GM18873 (cell line): ENCODE results near the gene KRABD2.
"Not testable (repeated sequence)": the region's sequence is repeated elsewhere in the genome, so short reads cannot be mapped to it uniquely, and the experiment has no call there.

Source experiments
- ATAC-seq: cut with Tn5 transposase; IDR thresholded peaks from one replicate; pipeline ENCODE4 v1.9.1; 2021; ENCODE audit warnings: mild to moderate bottlenecking, moderate library complexity, moderate number of reproducible peaks; ENCODE audit not compliant: unreplicated experiment, low FRiP score

The KRABD2 gene

DNA sequence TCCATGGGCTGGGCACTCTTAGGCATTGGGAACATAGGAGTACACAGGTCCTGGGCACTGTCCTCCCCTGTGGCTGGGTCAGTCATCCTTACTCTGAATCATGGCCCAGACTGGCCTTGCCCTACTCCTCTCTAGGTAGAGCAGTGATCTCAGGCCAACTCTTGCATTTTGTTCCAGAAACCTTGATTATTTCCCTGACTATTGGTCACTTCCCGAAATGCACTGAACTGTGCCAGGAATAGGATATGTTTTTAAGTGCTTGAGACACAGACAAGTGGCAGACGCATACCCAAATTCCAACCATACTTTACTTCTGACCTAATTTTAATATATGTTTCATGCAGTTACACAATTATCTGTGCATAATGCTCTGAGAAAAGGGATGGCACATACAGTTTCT lies 10.3 kb downstream of the KRABD2 start:
- no peak for ATAC-seq

DNA sequence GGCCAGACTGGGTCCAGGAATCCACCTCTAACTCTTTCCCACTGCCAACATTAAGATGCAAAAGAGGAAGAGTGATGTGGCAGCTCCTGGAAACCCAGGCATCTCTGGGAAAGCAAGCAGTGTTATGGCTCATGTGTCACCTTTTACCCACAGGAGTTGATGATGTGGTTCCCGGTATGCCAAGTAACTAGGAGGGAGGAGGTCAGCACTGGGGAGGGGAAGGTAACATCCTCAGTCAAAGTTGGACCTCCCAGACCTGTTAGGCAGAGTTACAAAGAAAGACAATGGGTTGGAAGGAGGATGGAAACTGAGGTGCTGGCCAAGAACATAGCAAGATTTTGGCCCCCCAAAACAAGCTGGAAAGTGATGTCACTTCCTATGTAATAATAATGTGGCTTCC lies 11.4 kb downstream of the KRABD2 start:
- ATAC-seq, result no peak

DNA sequence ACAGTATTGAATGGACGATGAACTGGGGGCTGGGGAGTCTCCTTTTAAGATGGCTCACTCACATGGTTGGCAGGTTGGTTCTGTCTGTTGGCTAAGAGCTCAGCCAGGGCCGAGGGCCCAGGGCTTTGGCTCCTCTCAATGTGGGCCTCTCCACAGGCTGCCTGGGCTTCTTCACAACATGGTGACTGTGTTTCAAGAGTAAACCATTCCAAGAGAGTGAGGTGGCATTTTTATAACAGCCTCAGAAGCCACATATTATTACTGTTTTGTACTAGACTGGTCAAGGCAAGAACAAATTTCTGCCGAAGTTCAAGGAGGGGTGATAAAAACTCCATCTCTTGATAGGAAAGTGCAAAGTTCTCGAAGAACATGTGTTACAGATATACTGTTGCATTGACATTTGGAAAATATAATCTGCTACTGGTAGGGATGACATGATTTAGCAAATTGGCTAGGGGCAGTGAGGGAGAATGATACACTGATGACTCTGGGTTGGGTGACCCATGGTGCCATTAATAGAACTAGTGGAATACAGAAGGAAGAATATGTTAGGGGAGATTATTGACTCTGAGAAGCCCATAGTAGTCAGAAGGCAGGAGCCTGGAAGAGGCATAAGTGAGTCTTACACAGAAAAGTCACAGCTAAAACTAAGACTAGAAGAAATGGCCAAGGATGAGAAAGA lies 13.7 kb downstream of the KRABD2 start:
- no peak for ATAC-seq

DNA sequence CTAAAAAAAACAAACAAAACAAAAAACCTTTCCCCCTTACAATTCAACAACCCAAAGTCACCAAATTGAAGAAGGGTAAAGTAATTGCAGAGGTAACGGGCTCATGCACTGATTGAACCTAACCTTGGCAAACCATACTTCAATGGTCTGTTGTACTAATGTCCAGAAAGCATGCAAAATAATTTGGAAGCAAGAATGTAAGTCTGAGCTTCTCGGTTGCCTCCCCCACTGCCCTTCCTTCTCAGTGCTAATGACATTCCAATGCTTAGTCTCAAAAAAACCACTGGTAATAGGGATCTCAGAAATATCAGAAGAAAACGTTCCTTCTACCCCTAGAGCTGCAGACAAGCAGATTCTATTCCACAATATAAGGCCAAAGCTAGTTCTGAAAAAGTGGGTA lies 15.8 kb downstream of the KRABD2 start:
- no peak for ATAC-seq

DNA sequence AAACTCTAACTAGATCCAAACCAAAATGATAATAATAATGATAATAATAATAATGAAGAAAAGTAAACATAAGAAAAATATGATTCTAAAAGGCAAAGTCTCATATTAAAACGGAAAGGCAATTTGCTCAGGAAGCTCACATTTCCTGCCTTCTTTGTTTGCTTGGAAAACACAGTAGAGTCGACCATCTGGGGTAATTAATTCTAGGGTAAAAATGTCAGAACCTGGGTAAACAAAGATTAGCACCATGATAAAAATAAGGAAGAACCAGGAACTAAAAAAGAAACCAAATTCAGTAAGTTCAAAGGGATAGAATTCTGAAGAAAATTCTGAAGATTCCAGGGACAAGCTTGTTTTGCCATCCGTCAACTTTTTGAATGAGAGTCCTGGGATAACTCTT lies 16.2 kb downstream of the KRABD2 start:
- ATAC-seq, result no peak

- no peak for ATAC-seq
Observed at GRCh38 chr17:8359769-8360168, 16.7 kb downstream of the KRABD2 start.

GRCh38 chr17:8357910-8358309 lies 18.6 kb downstream of the KRABD2 start:
- ATAC-seq, result no peak

DNA sequence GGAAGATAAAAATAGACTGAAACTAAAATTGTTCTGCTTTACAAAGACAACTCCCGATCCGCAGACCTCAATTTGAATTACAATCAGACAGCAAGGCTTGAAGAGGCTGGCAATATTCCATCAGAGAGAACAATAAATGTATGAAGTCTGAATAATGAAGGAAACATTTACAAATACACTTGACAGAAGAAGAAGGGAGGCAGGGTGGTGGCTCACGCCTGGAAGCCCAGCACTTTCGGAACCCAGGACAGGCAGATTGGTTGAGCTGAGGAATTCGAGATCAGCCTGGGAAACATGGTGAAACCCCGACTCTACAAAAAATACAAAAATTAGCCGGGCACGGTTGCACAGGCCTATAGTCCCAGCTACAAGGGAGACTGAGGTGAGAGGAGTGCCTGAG lies 22.3 kb downstream of the KRABD2 start:
- ATAC-seq, result no peak

DNA sequence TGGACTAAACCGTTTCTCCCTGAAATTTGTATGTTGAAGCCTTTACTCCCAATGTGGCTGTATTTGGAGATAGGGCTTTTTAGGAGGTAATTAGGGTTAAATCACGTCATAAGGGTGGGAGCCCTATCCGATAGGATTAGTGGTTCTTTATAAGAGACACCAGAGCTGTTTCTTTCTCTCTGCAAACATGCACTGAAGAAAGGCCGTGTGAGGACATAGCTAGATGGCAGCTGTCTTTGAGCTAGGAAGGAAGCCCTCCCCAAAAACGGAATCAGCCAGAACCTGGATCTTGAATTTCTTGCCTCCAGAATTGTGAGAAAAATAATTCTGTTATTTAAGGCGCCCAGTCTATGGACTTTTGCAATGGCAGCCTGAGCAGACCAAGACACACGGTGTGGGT lies 22.8 kb downstream of the KRABD2 start:
- no peak for ATAC-seq

- ATAC-seq, result no peak
Observed at GRCh38 chr17:8350339-8350738, 26.2 kb downstream of the KRABD2 start.

GRCh38 chr17:8347001-8347400 lies 29.5 kb downstream of the KRABD2 start:
- not testable (repeated sequence) for ATAC-seq

- ATAC-seq, result no peak
Observed at GRCh38 chr17:8345951-8346665, 30.4 kb downstream of the KRABD2 start.

DNA sequence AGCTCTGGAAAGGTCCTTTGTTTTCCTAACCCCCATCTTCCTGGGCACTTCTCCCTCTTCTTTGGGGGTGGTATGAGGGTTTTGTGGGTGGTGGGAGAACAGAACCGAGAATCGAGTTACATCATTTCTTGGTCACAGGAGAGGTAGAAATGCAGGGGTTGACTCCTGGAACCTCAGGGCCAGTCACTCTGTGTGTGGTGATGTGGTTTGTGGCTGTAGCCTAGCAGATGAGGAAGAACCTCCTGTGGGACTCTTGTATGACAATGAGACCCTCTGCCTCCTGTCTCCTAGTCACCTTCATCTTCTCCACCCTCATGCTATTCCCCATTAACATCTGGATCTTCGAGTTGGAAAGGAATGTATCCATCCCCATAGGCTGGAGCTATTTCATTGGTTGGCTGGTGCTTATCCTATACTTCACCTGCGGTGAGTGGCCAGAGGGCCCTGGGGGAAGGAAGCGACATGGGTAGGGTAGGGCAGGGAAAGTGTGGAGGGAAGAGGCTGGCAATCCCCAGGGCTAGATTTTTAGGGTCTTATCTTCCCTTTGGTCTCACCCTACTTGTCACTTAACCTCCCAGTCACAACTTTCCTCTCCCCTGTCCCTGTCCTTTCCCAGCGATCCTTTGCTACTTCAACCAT lies 31.3 kb downstream of the KRABD2 start:
- no peak for ATAC-seq

DNA sequence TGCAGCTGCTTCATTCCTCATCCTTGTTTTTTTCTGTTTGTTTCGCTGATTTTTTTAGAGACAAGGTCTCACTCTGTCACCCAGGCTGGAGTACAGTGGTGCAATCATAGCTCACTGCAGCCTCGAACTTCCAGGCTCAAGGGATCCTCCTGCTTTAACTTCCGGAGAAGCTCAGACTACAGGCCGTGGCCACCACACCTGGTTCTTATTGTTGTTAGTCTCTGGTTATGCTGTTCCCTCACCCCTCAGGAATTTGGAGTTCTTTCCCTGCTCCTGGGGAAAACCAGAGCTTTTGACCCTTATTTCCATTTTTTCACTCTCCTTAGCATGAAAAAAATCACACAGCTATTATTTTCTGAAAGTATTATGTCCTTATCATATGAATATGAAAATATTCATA lies 35.0 kb downstream of the KRABD2 start:
- no peak for ATAC-seq

DNA sequence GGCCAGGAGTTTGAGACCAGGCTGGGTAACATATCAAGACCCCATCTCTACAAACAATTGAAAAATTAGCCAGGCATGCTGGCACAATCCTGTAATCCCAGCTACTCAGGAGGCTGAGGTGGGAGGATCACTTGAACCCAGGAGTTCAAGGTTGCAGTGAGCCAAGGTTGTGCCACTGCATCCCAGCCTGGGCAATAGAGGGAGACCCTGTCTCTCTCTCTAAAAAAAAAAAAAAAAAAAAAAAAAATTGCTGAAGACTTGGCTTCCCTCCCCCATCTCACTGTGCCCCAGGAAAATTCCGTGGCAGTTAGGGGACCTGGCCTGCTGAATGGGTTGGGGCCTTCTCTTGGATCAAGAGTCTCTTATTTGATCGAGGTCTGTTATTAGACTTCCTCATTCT lies 37.0 kb downstream of the KRABD2 start, which contains the start of gene ODF4:
Gene ODF4, plus strand, starts transcription at position 301 of the 400 bp plus-strand sequence. CDS start 212 bp downstream, outside the sequence.
- ATAC-seq, result no peak

- ATAC-seq, result no peak
Observed at GRCh38 chr17:8338753-8339140, 37.8 kb downstream of the KRABD2 start.

- no peak for ATAC-seq
Observed at GRCh38 chr17:8337802-8338752, 38.4 kb downstream of the KRABD2 start.

GRCh38 chr17:8333281-8333680 lies 43.2 kb downstream of the KRABD2 start:
- no peak for ATAC-seq

GRCh38 chr17:8332688-8333087 lies 43.8 kb downstream of the KRABD2 start:
- ATAC-seq, result no peak

DNA sequence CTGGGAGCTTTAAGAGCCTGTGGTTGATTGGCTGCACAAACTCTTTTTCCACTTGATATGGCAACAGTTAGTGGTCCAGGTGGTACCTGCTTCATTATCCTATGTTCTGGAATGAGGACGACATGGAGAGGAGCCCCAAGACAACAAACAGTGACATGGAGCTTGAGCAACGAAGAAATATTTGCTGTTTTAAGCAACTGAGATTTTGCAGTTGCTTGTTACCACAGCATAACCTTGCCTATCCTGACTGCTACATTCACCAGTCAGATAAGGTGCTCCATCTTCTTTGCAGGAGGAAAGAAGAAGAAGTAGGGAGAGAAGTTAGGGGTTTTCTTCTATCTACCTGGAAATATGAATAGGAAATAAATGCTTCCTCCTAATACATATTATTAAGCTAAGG lies 44.4 kb downstream of the KRABD2 start:
- no peak for ATAC-seq

GRCh38 chr17:8327303-8327649 lies 49.2 kb downstream of the KRABD2 start:
- ATAC-seq, result no peak
